Endothelial cell of umbilical vein (primary cell): Measurements from ENCODE around the gene ANAPC2. TPM values are rescaled to one million over a fixed set of nuclear protein-coding genes. Genes with fewer than 3 reads are reported as not detected.

Experiments used
- BruUV-seq: library from RNA; stranded (reverse); fragments of 400-500 nt; replicated peaks from 2 replicates; lab custom pipeline; 2021; lab: Mats Ljungman, UMichigan
- CTCF ChIA-PET: fragments of 300-600, 350-600 bp; sonication (Branson Sonifier 250); formaldehyde crosslinking; loops from one replicate; lab custom pipeline; 2021; ENCODE audit warnings: antibody characterized with exemption, inconsistent platforms; lab: Charles Lee
- POLR2A ChIA-PET: fragments of 300-600, 350-600 bp; sonication (Branson Sonifier 250); formaldehyde crosslinking; loops from one replicate; lab custom pipeline; 2021; ENCODE audit warnings: antibody characterized with exemption, inconsistent platforms; lab: Charles Lee
- DNase-seq: peaks from one replicate; pipeline ENCODE4 v3.0.0-alpha.2; 2011; ENCODE audit warnings: low read depth, low spot score
- FAIRE-seq: peaks from 2 replicates; lab custom pipeline; 2011; peaks lifted over from hg19 to GRCh38; lab: Jason Lieb, UNC
- H2AFZ ChIP-seq: 2 replicates; pipeline ENCODE4 v1.6.0; 2012; ENCODE audit warnings: low read depth, low read length, control low read depth, inconsistent platforms
- H3K27ac ChIP-seq: 2 replicates; pipeline ENCODE4 v1.5.1; 2011; ENCODE audit warnings: low read depth, mild to moderate bottlenecking, control low read depth, low read length, moderate library complexity; ENCODE audit not compliant: insufficient read depth
- H3K27me3 ChIP-seq, 2 experiments: 2 replicates each; pipeline versions ENCODE4 v1.6.0 to v1.6.1; 2011; ENCODE audit warnings: low read length in 2 of 2, mixed read lengths in 1 of 2; ENCODE audit not compliant: control insufficient read depth in 2 of 2, insufficient read depth in 2 of 2
- H3K36me3 ChIP-seq, 2 experiments: 2 replicates in 1 of 2; 3 replicates in 1 of 2; pipeline ENCODE4 v1.5.1; 2011; ENCODE audit warnings: low read length in 2 of 2, mild to moderate bottlenecking in 1 of 2, moderate library complexity in 1 of 2; ENCODE audit not compliant: control insufficient read depth in 2 of 2, insufficient read depth in 2 of 2; ENCODE audit errors: extremely low read depth in 1 of 2
- H3K4me1 ChIP-seq: 3 replicates; pipeline ENCODE4 v1.5.1; 2011; ENCODE audit warnings: mild to moderate bottlenecking, low read length; ENCODE audit not compliant: control insufficient read depth, insufficient read depth; ENCODE audit errors: extremely low read depth
- H3K4me2 ChIP-seq: 2 replicates; pipeline ENCODE4 v1.6.1; 2011; ENCODE audit warnings: low read length, control low read depth, mixed read lengths; ENCODE audit not compliant: insufficient read depth
- H3K4me3 ChIP-seq, 3 experiments: fragments of 200-600 bp in 1 of 3; sonication (generic), shearing (Covaris generic) in 1 of 3; replicated peaks in 1 of 3; 2 replicates each; pipeline ENCODE4 v1.5.1; 2011 to 2016; ENCODE audit warnings: control low read depth in 3 of 3, low read length in 3 of 3, mild to moderate bottlenecking in 2 of 3, inconsistent platforms in 1 of 3, low read depth in 1 of 3, moderate library complexity in 1 of 3; ENCODE audit not compliant: insufficient read depth in 1 of 3
- H3K79me2 ChIP-seq: 2 replicates; pipeline ENCODE4 v1.6.0; 2012; ENCODE audit warnings: low read length, inconsistent platforms; ENCODE audit not compliant: control insufficient read depth, insufficient read depth
- H3K9ac ChIP-seq: replicated peaks from 2 replicates; pipeline ENCODE3; 2011; ENCODE audit warnings: low read length, control low read depth; ENCODE audit not compliant: insufficient read depth; ENCODE audit errors: extremely low read depth
- H3K9me1 ChIP-seq: replicated peaks from 3 replicates; pipeline ENCODE4 v1.6.0; 2011; ENCODE audit warnings: mild to moderate bottlenecking, low read length; ENCODE audit not compliant: control insufficient read depth, insufficient read depth; ENCODE audit errors: extremely low read depth
- H3K9me3 ChIP-seq: replicated peaks from 2 replicates; pipeline ENCODE4 v1.5.1; 2012; ENCODE audit warnings: low read length, inconsistent platforms; ENCODE audit not compliant: control insufficient read depth, insufficient read depth
- H4K20me1 ChIP-seq: replicated peaks from 2 replicates; pipeline ENCODE3; 2011; ENCODE audit warnings: mild to moderate bottlenecking, low read length; ENCODE audit not compliant: control insufficient read depth, insufficient read depth; ENCODE audit errors: extremely low read depth
- CTCF ChIP-seq, 2 donors: IDR thresholded peaks; 1 replicate in 1 of 2; 2 replicates in 1 of 2; pipeline ENCODE4 v1.5.1; 2011; ENCODE audit warnings: low read length in 2 of 2, mild to moderate bottlenecking in 2 of 2, moderate library complexity in 2 of 2, control low read depth in 1 of 2, inconsistent platforms in 1 of 2, low read depth in 1 of 2; ENCODE audit not compliant: insufficient read depth in 1 of 2; ENCODE audit errors: extremely low read depth in 1 of 2
- EZH2 ChIP-seq: IDR thresholded peaks from 2 replicates; pipeline ENCODE4 v1.6.1; 2012; ENCODE audit warnings: borderline replicate concordance, low read depth, mild to moderate bottlenecking, moderate library complexity, low read length, inconsistent platforms; ENCODE audit not compliant: severe bottlenecking
- FOS ChIP-seq: IDR thresholded peaks from 2 replicates; pipeline ENCODE4 v1.6.1; 2011; ENCODE audit warnings: mild to moderate bottlenecking, low read length, moderate library complexity, borderline replicate concordance; ENCODE audit not compliant: insufficient read depth
- GATA2 ChIP-seq: IDR thresholded peaks from 2 replicates; pipeline ENCODE4 v1.7.0; 2011; ENCODE audit warnings: low read depth, mild to moderate bottlenecking, moderate library complexity, mixed read lengths, low read length; ENCODE audit not compliant: insufficient read length, insufficient read depth
- JUN ChIP-seq: IDR thresholded peaks from 2 replicates; pipeline ENCODE4 v1.6.1; 2011; ENCODE audit warnings: borderline replicate concordance, low read depth; ENCODE audit not compliant: insufficient read length, insufficient read depth
- MAX ChIP-seq: IDR thresholded peaks from 2 replicates; pipeline ENCODE4 v1.6.1; 2011; ENCODE audit not compliant: insufficient read depth, insufficient read length
- MYC ChIP-seq: IDR thresholded peaks from one replicate; pipeline ENCODE4 v1.6.1; 2011; ENCODE audit warnings: mild to moderate bottlenecking, low read depth, low read length
- POLR2A ChIP-seq: IDR thresholded peaks from 2 replicates; pipeline ENCODE4 v1.6.1; 2012; ENCODE audit warnings: low read depth, mild to moderate bottlenecking, control low read depth, low read length
- POLR2AphosphoS5 ChIP-seq: IDR thresholded peaks from 2 replicates; pipeline ENCODE4 v1.6.1; 2012; ENCODE audit warnings: low read depth, mild to moderate bottlenecking, control low read depth, low read length, moderate library complexity; ENCODE audit not compliant: insufficient read depth
- dilution Hi-C: fragments of 300-500 bp; cut with MboI; formaldehyde crosslinking; loops from one replicate; pipeline ENCODE4 v1.15.0; 2019; ENCODE audit warnings: low sequenced_read_pairs; ENCODE audit not compliant: extremely low pct_ligation_motif_present
- intact Hi-C: fragments of 100-400 bp; cut with micrococcal nuclease; formaldehyde crosslinking; loops from one replicate; pipeline ENCODE4 v1.10.0; 2022
- polyA plus RNA-seq, 4 experiments: library from polyadenylated mRNA; depleted of rRNA in 3 of 4; stranded (reverse) in 3 of 4; unstranded in 1 of 4; fragments of >200 nt; gene quantifications; 2 replicates each; pipeline versions ENCODE4 v1.2.1 to v1.2.3, GENCODE V29; 2011 to 2012; ENCODE audit warnings: missing spikeins in 1 of 4
- total RNA-seq: library from RNA; stranded (reverse); gene quantifications from 2 replicates; pipeline ENCODE4 v1.2.3, GENCODE V29; 2021

The ANAPC2 gene
- total and polyA plus RNA-seq, 2 donors (not counting 3 experiments of a cell fraction or from before 2014, with no cell fraction given): 44.8 to 69.2 TPM

- CTCF ChIA-PET: no interaction called here
Observed at GRCh38 chr9:137148661-137149060, 39.7 kb downstream of the ANAPC2 start.

More at GRCh38 chr9:137148661-137149060, 39.7 kb downstream of the ANAPC2 start:
- TF ChIP-seq FOS (no peak), POLR2A (no peak), POLR2AphosphoS5 (no peak), MYC (no peak), JUN (no peak), EZH2 (no peak), MAX (no peak), CTCF (IDR thresholded peaks at IDR 0.05; ENCODE audit: extremely low read depth in 1 of 2, insufficient read depth in 1 of 2, low read depth in 1 of 2, low read length in 2 of 2) (no peak), GATA2 (no peak)
- no peaks in the 10 kb centered on the region for H3K79me2 ChIP-seq
- no peaks in the 10 kb centered on the region for H3K27me3 ChIP-seq
- no peaks in the 10 kb centered on the region for H4K20me1 ChIP-seq
- no peak overlapping the region for H3K4me2 ChIP-seq
- FAIRE-seq (no peak), DNase-seq (no peak)
- dilution Hi-C loops: no loop called here
- no TSS peak for BruUV-seq
- POLR2A ChIA-PET: no interaction called here
- H2AFZ ChIP-seq: no peak overlapping the region
- H3K9ac ChIP-seq: no peak overlapping the region
- H3K4me3 ChIP-seq: no peak overlapping the region
- no peak overlapping the region for H3K27ac ChIP-seq
- no peaks in the 10 kb centered on the region for H3K9me3 ChIP-seq
- no peaks in the 10 kb centered on the region for H3K4me1 ChIP-seq
- intact Hi-C loops: no loop called here
- no peaks in the 10 kb centered on the region for H3K9me1 ChIP-seq
- no peaks in the 10 kb centered on the region for H3K36me3 ChIP-seq
